ENCODE results near the gene TCF12. TPM values are rescaled to one million over a fixed set of nuclear protein-coding genes. Genes with fewer than 3 reads are reported as not detected.

The TCF12 gene
- polyA plus RNA-seq, 3 donors, result 15.8 to 52.5 (median 27.6) TPM

DNA sequence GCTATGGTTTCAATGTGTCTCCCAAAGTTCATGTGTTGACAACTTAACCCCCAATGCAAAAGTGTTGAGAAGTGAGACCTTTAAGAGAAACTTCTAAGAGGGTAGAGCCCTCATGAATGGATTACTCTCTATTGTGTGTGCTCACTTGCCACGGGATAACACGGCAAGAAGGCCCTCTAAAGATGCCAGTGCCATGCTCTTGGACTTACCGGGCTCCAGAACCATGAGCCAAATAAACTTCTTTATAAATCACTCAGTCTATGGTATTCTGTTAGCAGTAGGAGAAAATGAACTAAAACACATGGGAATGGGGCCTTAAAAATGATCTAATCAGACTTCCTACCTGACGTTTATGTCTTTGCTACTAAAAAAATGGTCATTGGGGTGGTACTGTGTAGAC, 2.6 kb upstream of the TCF12 start:
- Histone ChIP-seq H4K20me1 (ENCODE audit: insufficient read depth, low read length) (no peaks in the 10 kb centered on the region), H3K79me2 (ENCODE audit: insufficient read depth, low read length) (peaks cover 36% of the 10 kb centered on the region), H3K36me3 (replicated peaks in 1 of 2; ENCODE audit: control insufficient read depth in 1 of 2, insufficient read depth in 2 of 2, low read length in 2 of 2) (no peaks in the 10 kb centered on the region), H3K4me3 (replicated peaks in 1 of 3; ENCODE audit: low read depth in 2 of 3, low read length in 3 of 3) (no peak overlapping the region), H3K9ac (ENCODE audit: insufficient read depth, low read length, poor library complexity, severe bottlenecking) (no peak overlapping the region), H3K27ac (ENCODE audit: low read depth in 1 of 2, low read length in 2 of 2) (no peak overlapping the region), H3K4me1 (ENCODE audit: control insufficient read depth in 1 of 2, insufficient read depth in 2 of 2, low read length in 2 of 2) (peaks cover 17 to 29% of the 10 kb centered on the region in 2 donors), H3K4me2 (replicated peaks; ENCODE audit: extremely low read depth, low read length, poor library complexity, severe bottlenecking) (no peak overlapping the region), H3K9me3 (replicated peaks in 1 of 2; ENCODE audit: control insufficient read depth in 1 of 2, insufficient read depth in 1 of 2, low read length in 2 of 2) (no peaks in the 10 kb centered on the region), H2AFZ (ENCODE audit: insufficient read depth, low read depth, low read length, poor library complexity, severe bottlenecking) (no peak overlapping the region), H3K27me3 (ENCODE audit: control insufficient read depth in 2 of 2, insufficient read depth in 2 of 2, low read length in 2 of 2) (no peaks in the 10 kb centered on the region)
- no peak overlapping the region for H3K4me3 Mint-ChIP-seq
- H3K27me3 Mint-ChIP-seq (ENCODE audit: low read depth in 3 of 3), result no peaks in the 10 kb centered on the region
- no peak for TF ChIP-seq CTCF (IDR thresholded peaks at IDR 0.05)
- DNase-seq, result no peak
- H3K36me3 Mint-ChIP-seq, result peaks cover 4% of the 10 kb centered on the region in 2 donors
- peaks cover 32% of the 10 kb centered on the region for H3K4me1 Mint-ChIP-seq
- intact Hi-C loops (cut with micrococcal nuclease), result loop anchor here in 1 of 2 donors (5.0 kb wide), 1 partner anchor 39 kb away; no protein-coding TSS in a partner anchor
- no CpG with 5 or more reads among the region's 4 CpGs for WGBS (ENCODE audit: insufficient coverage)
- peaks cover 0 to 2% (median 0%) of the 10 kb centered on the region in 7 donors for H3K9me3 Mint-ChIP-seq
- no peak overlapping the region for H3K27ac Mint-ChIP-seq

- Histone ChIP-seq H3K9ac (ENCODE audit: insufficient read depth, low read length, poor library complexity, severe bottlenecking) (no peak overlapping the region), H3K79me2 (ENCODE audit: insufficient read depth, low read length) (peaks cover 39% of the 10 kb centered on the region), H3K36me3 (replicated peaks in 1 of 2; ENCODE audit: control insufficient read depth in 1 of 2, insufficient read depth in 2 of 2, low read length in 2 of 2) (peaks cover under 1 to 2% of the 10 kb centered on the region in 2 donors), H2AFZ (ENCODE audit: insufficient read depth, low read depth, low read length, poor library complexity, severe bottlenecking) (peak overlapping the region; percentile 99), H3K4me2 (replicated peaks; ENCODE audit: extremely low read depth, low read length, poor library complexity, severe bottlenecking) (peak overlapping the region; percentile 83), H3K4me1 (ENCODE audit: control insufficient read depth in 1 of 2, insufficient read depth in 2 of 2, low read length in 2 of 2) (peaks cover 17 to 29% of the 10 kb centered on the region in 2 donors), H3K9me3 (replicated peaks in 1 of 2; ENCODE audit: control insufficient read depth in 1 of 2, insufficient read depth in 1 of 2, low read length in 2 of 2) (no peaks in the 10 kb centered on the region), H4K20me1 (ENCODE audit: insufficient read depth, low read length) (no peaks in the 10 kb centered on the region), H3K27me3 (ENCODE audit: control insufficient read depth in 2 of 2, insufficient read depth in 2 of 2, low read length in 2 of 2) (no peaks in the 10 kb centered on the region), H3K27ac (ENCODE audit: low read depth in 1 of 2, low read length in 2 of 2) (no peak overlapping the region), H3K4me3 (replicated peaks in 1 of 3; ENCODE audit: low read depth in 2 of 3, low read length in 3 of 3) (peak overlapping the region in 1 of 3 experiments; percentile 93)
- no peak for TF ChIP-seq CTCF (IDR thresholded peaks at IDR 0.05)
- 100% methylated on average over 2 of the region's 8 CpGs for WGBS (ENCODE audit: insufficient coverage)
- Mint-ChIP-seq H3K27ac (peak overlapping the region in 1 of 7 donors; percentile 90), H3K4me1 (peaks cover 33% of the 10 kb centered on the region), H3K9me3 (peaks cover 0 to 2% (median 0%) of the 10 kb centered on the region in 7 donors), H3K27me3 (ENCODE audit: low read depth in 3 of 3) (no peaks in the 10 kb centered on the region), H3K36me3 (peaks cover 5% of the 10 kb centered on the region in 2 donors), H3K4me3 (no peak overlapping the region)
- intact Hi-C loops (cut with micrococcal nuclease), result loop anchor here in 1 of 2 donors (5.0 kb wide), 1 partner anchor 40 kb away; no protein-coding TSS in a partner anchor
- DNase-seq, result no peak
These were observed 1.5 kb upstream of the TCF12 start for GRCh38 chr15:56916825-56917477.

Data from CD14-positive monocyte (primary cell).